ENCODE measurements around the gene USP27X.

Gene USP27X

GRCh38 chrX:49878834-49879655 lies at the start of gene USP27X:
USP27X (plus strand) TSS chrX:49879484; CDS start chrX:49880308, 824 bp downstream.
- ATAC-seq (replicated peaks) (peak; percentile 81 to 93), DNase-seq (peak; percentile 66)
- Mint-ChIP-seq H3K27me3 (peaks cover 0 to under 1% of the 10 kb centered on the region in 2 donors), H3K9me3 (no peaks in the 10 kb centered on the region), H3K4me1 (peaks cover 13 to 40% of the 10 kb centered on the region in 2 donors), H3K36me3 (peaks cover 0 to 3% of the 10 kb centered on the region in 2 donors), H3K27ac (peak within 1 kb of the TSS; percentile 78), H3K4me3 (peak within 1 kb of the TSS; percentile 81 to 82)

- peak; percentile 5 for DNase-seq
- H3K4me1 Mint-ChIP-seq, result peaks cover 0 to 2% of the 10 kb centered on the region in 2 donors
- H3K36me3 Mint-ChIP-seq, result no peaks in the 10 kb centered on the region
- no peak overlapping the region for H3K4me3 Mint-ChIP-seq
- H3K27me3 Mint-ChIP-seq, result peaks cover 0 to 7% of the 10 kb centered on the region in 2 donors
- peak; percentile 61 to 80 for ATAC-seq (replicated peaks)
- no peak overlapping the region for H3K27ac Mint-ChIP-seq
- no peaks in the 10 kb centered on the region for H3K9me3 Mint-ChIP-seq
Measured at GRCh38 chrX:49838374-49838773, 40.9 kb upstream of the USP27X start.

DNA sequence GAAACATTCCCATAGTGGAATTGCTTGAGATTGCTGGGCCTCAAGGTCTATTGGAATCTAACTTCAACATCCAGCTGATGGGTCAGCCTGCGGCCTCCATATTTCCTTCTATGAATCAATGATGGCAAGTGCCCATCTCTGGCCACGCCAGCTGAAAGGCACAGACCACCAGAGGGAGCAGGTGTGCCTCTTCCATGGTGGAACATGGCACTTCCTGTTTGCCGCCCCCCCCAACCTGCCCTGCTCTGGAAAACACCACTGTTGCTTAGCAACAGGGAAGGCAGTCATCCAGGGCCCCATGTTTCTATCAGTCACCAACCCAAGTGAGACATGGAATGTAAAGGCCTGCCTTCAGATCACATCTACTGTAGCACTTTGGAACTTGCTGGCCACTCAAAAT lies 38.6 kb upstream of the USP27X start:
- H3K27me3 Mint-ChIP-seq, result peaks cover 0 to 11% of the 10 kb centered on the region in 2 donors
- H3K36me3 Mint-ChIP-seq, result no peaks in the 10 kb centered on the region
- H3K4me1 Mint-ChIP-seq, result peaks cover 0 to 2% of the 10 kb centered on the region in 2 donors
- ATAC-seq (replicated peaks), result peak; percentile 55 to 82
- peak; percentile 35 for DNase-seq
- no peaks in the 10 kb centered on the region for H3K9me3 Mint-ChIP-seq
- H3K27ac Mint-ChIP-seq, result no peak overlapping the region
- no peak overlapping the region for H3K4me3 Mint-ChIP-seq

DNA sequence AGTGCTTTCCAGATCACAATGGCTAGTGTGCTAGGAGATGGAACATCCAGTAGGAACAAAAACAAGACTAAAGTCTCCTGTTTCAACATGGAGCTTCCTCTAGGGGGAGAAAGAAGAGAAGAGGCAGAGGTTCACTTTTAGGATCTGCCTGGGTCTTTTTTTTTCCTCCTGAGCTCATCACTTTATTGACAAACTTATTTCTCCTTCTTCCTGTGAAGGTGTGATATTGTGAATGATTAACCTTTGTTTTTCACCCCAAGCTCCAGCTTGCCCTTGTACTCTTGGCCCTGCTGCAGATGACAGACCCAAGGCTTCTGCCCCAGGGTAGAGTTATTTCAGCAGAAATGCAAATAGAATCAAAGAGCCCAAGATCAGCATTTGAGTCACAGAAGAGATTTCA lies 36.7 kb upstream of the USP27X start:
- H3K4me1 Mint-ChIP-seq, result peaks cover 0 to 2% of the 10 kb centered on the region in 2 donors
- H3K9me3 Mint-ChIP-seq, result no peaks in the 10 kb centered on the region
- H3K4me3 Mint-ChIP-seq, result no peak overlapping the region
- H3K27me3 Mint-ChIP-seq, result peaks cover 0 to 14% of the 10 kb centered on the region in 2 donors
- DNase-seq, result no peak
- no peak overlapping the region for H3K27ac Mint-ChIP-seq
- ATAC-seq (replicated peaks), result no peak
- H3K36me3 Mint-ChIP-seq, result no peaks in the 10 kb centered on the region

DNA sequence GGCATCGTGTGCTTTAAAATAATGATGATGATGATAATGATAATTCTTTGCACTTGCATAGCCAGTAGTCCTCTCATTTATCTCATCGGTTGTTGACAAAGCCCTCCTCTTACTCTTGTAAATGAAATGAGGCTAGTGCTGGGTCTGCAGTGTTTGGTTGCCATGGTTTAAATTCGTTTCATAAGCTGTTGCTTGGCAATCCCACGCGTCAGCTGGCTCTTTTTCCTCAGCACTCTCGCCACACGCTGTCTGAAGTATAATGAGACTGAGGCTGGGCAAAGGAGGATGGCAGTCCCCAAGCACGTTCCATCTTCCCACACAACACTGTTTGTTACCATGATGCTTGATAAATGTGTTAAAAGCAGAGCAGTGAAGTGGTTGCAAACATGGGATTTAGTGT lies 34.7 kb upstream of the USP27X start:
- no peaks in the 10 kb centered on the region for H3K36me3 Mint-ChIP-seq
- H3K4me1 Mint-ChIP-seq, result peaks cover 0 to 2% of the 10 kb centered on the region in 2 donors
- no peak for ATAC-seq (replicated peaks)
- H3K4me3 Mint-ChIP-seq, result no peak overlapping the region
- no peaks in the 10 kb centered on the region for H3K9me3 Mint-ChIP-seq
- peaks cover 6 to 12% of the 10 kb centered on the region in 2 donors for H3K27me3 Mint-ChIP-seq
- H3K27ac Mint-ChIP-seq, result no peak overlapping the region
- DNase-seq, result no peak

GRCh38 chrX:49845701-49846403 lies 33.4 kb upstream of the USP27X start:
- Mint-ChIP-seq H3K4me3 (no peak overlapping the region), H3K27ac (no peak overlapping the region), H3K27me3 (peaks cover 7 to 15% of the 10 kb centered on the region in 2 donors), H3K9me3 (no peaks in the 10 kb centered on the region), H3K4me1 (no peaks in the 10 kb centered on the region), H3K36me3 (no peaks in the 10 kb centered on the region)
- no peak for ATAC-seq (replicated peaks)
- DNase-seq, result no peak

DNA sequence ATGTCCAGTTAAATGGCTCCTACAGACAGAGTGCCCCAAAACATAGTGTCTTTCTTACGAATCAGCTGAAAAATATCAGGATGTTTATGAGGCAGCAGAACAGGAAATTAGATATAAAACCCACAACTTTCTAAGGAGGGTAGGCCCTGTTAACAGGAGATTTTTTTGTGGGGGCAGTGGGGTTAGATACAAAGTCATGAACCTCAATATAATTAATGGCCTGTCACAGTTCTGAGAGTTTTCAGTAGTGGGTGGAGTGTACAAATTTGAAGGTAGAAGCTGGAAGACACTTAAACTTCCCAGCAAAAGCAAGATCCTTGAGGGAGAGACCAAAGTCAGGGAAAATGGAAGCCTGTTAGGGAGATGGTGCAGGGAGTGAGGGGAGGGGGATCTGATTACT lies 32.8 kb upstream of the USP27X start:
- Mint-ChIP-seq H3K4me3 (no peak overlapping the region), H3K9me3 (no peaks in the 10 kb centered on the region), H3K27me3 (peaks cover 9 to 17% of the 10 kb centered on the region in 2 donors), H3K27ac (no peak overlapping the region), H3K4me1 (no peaks in the 10 kb centered on the region), H3K36me3 (no peaks in the 10 kb centered on the region)
- ATAC-seq (replicated peaks) (no peak), DNase-seq (no peak)

GRCh38 chrX:49848275-49848674 lies 31.0 kb upstream of the USP27X start:
- DNase-seq (no peak), ATAC-seq (replicated peaks) (no peak)
- H3K9me3 Mint-ChIP-seq, result no peaks in the 10 kb centered on the region
- no peak overlapping the region for H3K27ac Mint-ChIP-seq
- H3K27me3 Mint-ChIP-seq, result peaks cover 14 to 25% of the 10 kb centered on the region in 2 donors
- no peaks in the 10 kb centered on the region for H3K36me3 Mint-ChIP-seq
- no peaks in the 10 kb centered on the region for H3K4me1 Mint-ChIP-seq
- H3K4me3 Mint-ChIP-seq, result no peak overlapping the region

- peaks cover 14 to 20% of the 10 kb centered on the region in 2 donors for H3K27me3 Mint-ChIP-seq
- H3K27ac Mint-ChIP-seq, result no peak overlapping the region
- ATAC-seq (replicated peaks), result no peak
- no peaks in the 10 kb centered on the region for H3K9me3 Mint-ChIP-seq
- H3K4me3 Mint-ChIP-seq, result no peak overlapping the region
- H3K4me1 Mint-ChIP-seq, result no peaks in the 10 kb centered on the region
- no peaks in the 10 kb centered on the region for H3K36me3 Mint-ChIP-seq
- DNase-seq, result no peak
Measured at GRCh38 chrX:49850028-49850427, 29.3 kb upstream of the USP27X start.

- Mint-ChIP-seq H3K9me3 (no peaks in the 10 kb centered on the region), H3K27ac (no peak overlapping the region), H3K27me3 (peaks cover 13 to 14% of the 10 kb centered on the region in 2 donors), H3K4me1 (no peaks in the 10 kb centered on the region), H3K36me3 (no peaks in the 10 kb centered on the region), H3K4me3 (no peak overlapping the region)
- DNase-seq (no peak), ATAC-seq (replicated peaks) (no peak)
Measured at GRCh38 chrX:49853661-49854060, 25.6 kb upstream of the USP27X start.

- Mint-ChIP-seq H3K27ac (no peak overlapping the region), H3K9me3 (no peaks in the 10 kb centered on the region), H3K36me3 (no peaks in the 10 kb centered on the region), H3K27me3 (peaks cover 2 to 9% of the 10 kb centered on the region in 2 donors), H3K4me1 (no peaks in the 10 kb centered on the region), H3K4me3 (no peak overlapping the region)
- DNase-seq (no peak), ATAC-seq (replicated peaks) (no peak)
Measured at GRCh38 chrX:49856819-49857218, 22.5 kb upstream of the USP27X start.

DNA sequence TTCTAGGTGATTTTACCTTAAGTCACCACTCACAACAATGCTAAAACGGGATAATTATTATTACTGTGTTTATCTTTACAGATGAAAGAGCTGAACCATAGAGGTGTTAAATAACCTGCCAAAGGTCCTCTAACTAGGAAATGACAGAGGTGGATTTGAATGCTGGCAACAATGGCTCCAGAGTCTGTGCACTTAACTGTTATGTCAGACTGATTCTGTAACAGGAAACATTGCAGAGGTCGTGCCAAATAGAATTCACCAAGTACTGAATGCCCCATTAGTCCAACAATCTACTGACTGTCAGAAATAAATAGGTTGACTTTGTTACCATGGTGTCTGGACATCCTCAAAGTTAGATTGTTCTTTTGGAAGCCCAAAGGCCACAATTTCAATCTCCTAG lies 20.9 kb upstream of the USP27X start:
- ATAC-seq (replicated peaks), result no peak
- H3K9me3 Mint-ChIP-seq, result no peaks in the 10 kb centered on the region
- no peaks in the 10 kb centered on the region for H3K36me3 Mint-ChIP-seq
- peaks cover 0 to 4% of the 10 kb centered on the region in 2 donors for H3K27me3 Mint-ChIP-seq
- DNase-seq, result no peak
- H3K4me1 Mint-ChIP-seq, result no peaks in the 10 kb centered on the region
- H3K4me3 Mint-ChIP-seq, result no peak overlapping the region
- H3K27ac Mint-ChIP-seq, result no peak overlapping the region

DNA sequence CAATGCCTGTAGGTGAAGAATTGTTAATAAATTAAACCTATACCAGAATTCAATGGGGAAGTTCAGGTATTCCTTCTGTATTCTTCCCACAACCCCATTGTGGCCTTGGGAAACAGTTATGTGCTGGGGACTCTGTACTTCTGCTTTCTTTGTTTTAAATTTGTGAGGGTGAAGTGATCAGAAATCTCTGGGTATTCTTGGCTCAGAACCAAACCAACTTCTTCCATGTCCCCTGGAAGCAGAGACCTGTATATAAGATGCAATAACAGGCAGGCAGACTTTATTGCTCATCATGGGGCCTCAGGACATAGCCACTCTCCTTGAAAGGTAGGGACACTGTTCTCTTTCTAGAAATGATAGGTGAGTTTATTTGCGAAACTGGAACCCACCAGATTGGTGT lies 19.8 kb upstream of the USP27X start:
- ATAC-seq (replicated peaks) (no peak), DNase-seq (no peak)
- Mint-ChIP-seq H3K9me3 (no peaks in the 10 kb centered on the region), H3K36me3 (no peaks in the 10 kb centered on the region), H3K27me3 (peaks cover 0 to 4% of the 10 kb centered on the region in 2 donors), H3K27ac (no peak overlapping the region), H3K4me1 (no peaks in the 10 kb centered on the region), H3K4me3 (no peak overlapping the region)

DNA sequence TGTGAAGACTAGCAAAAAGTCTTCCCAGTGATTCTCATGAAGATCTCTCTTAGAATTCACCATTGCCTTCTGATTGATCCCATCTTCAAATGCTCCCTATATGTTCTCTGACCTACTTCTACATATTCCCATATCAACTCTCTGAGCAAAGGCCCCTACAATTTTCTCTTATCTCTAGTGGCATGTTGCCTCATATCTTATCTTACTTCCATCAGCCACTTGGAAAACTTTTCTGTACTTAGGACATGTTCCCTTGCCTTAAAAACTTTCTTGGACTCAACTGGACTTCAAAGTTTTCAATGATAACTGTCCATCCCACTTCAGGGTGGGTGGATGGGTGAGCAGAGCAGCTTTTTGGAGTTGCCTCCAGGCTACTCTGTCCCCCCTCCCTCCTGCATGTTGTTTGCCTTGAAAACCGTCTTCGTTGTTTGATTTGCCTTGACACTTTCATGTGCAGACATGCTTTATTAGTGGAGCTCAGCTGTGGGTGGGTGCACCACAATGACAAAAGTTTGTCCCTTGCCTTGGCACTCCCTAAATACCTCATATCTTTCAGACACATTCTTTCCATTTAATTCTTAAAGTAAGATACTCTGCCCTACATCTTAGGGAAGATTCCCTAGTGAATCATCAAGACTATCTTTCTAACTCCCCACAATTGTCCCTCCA lies 18.3 kb upstream of the USP27X start:
- ATAC-seq (replicated peaks) (no peak), DNase-seq (no peak)
- H3K36me3 Mint-ChIP-seq, result no peaks in the 10 kb centered on the region
- H3K4me3 Mint-ChIP-seq, result no peak overlapping the region
- peaks cover 5 to 7% of the 10 kb centered on the region in 2 donors for H3K27me3 Mint-ChIP-seq
- no peak overlapping the region for H3K27ac Mint-ChIP-seq
- H3K4me1 Mint-ChIP-seq, result no peaks in the 10 kb centered on the region
- H3K9me3 Mint-ChIP-seq, result no peaks in the 10 kb centered on the region

All from stimulated activated naive B cell treated with anti-CD40 and anti-IgM and Interleukin-4, amounts not matched to agents 10 μg/mL and 1 μg/mL and 100 μg/mL, for 72 hours (primary cell).